ENCODE results near the gene TSPAN2.

DNA sequence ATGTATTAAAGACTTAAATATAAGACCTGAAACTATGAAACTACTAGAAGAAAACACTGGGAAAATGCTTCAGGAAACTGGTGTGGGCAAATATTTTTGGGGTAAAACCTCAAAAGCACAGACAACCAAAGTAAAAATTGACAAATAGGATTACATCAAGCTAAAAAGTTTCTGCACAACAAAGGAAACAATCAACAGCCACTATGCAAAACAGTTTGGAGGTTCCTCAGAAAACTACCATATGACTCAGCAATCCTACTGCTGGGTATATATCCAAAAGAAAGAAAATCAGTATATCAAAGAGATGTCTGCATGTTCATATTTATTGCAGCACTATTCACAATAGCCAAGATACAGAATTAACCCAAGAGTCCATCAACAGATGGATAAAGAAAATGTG lies 42.6 kb downstream of the TSPAN2 start:
- TF ChIP-seq, protein P1, sequence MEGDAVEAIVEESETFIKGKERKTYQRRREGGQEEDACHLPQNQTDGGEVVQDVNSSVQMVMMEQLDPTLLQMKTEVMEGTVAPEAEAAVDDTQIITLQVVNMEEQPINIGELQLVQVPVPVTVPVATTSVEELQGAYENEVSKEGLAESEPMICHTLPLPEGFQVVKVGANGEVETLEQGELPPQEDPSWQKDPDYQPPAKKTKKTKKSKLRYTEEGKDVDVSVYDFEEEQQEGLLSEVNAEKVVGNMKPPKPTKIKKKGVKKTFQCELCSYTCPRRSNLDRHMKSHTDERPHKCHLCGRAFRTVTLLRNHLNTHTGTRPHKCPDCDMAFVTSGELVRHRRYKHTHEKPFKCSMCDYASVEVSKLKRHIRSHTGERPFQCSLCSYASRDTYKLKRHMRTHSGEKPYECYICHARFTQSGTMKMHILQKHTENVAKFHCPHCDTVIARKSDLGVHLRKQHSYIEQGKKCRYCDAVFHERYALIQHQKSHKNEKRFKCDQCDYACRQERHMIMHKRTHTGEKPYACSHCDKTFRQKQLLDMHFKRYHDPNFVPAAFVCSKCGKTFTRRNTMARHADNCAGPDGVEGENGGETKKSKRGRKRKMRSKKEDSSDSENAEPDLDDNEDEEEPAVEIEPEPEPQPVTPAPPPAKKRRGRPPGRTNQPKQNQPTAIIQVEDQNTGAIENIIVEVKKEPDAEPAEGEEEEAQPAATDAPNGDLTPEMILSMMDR (IDR thresholded peaks at IDR 0.05): no peak
- no peak for TF ChIP-seq POLR2AphosphoS5 (IDR thresholded peaks at IDR 0.05)
- TF ChIP-seq POLR2A (IDR thresholded peaks at IDR 0.05): no peak
